Right lobe of liver (tissue), 6 donors: Measurements from ENCODE around the gene PROM2. TPM values are rescaled to one million over a fixed set of nuclear protein-coding genes. Genes with fewer than 3 reads are reported as not detected.

ENCODE experiments used
- ATAC-seq, 4 donors: fragments of 200-7000 bp; cut with Tn5 transposase; one replicate each; pipeline ENCODE4 v1.9.1; 2020; ENCODE audit warnings: mild to moderate bottlenecking in 4 of 4, moderate library complexity in 4 of 4
- DNase-seq, 3 donors: peaks; one replicate each; pipeline ENCODE4 v3.0.0-alpha.2; 2020
- H3K27ac ChIP-seq, 3 donors: fragments of 200-600 bp; one replicate each; pipeline ENCODE4 v1.8.0; 2022
- H3K27me3 ChIP-seq, 2 donors: fragments of 200-600 bp; one replicate each; pipeline ENCODE4 v1.8.0; 2022
- H3K36me3 ChIP-seq, 4 donors: fragments of 200-600 bp; sonication (generic) in 1 of 4; one replicate each; pipeline versions ENCODE4 v1.5.1 to v1.8.0; 2017 to 2022; ENCODE audit warnings: control low read depth in 1 of 4
- H3K4me1 ChIP-seq, 4 donors: fragments of 200-600 bp; sonication (generic) in 1 of 4; one replicate each; pipeline versions ENCODE4 v1.5.1 to v1.8.0; 2017 to 2022; ENCODE audit warnings: control low read depth in 1 of 4
- H3K4me3 ChIP-seq, 3 donors: fragments of 200-600 bp; one replicate each; pipeline ENCODE4 v1.8.0; 2022
- H3K9me3 ChIP-seq, 4 donors: fragments of 200-600 bp; sonication (generic) in 1 of 4; one replicate each; pipeline versions ENCODE4 v1.5.1 to v1.8.0; 2017 to 2022; ENCODE audit warnings: control low read depth in 1 of 4
- POLR2A ChIP-seq: fragments of 450-650 bp; IDR thresholded peaks from one replicate; pipeline ENCODE4 v1.6.1; 2017; ENCODE audit warnings: antibody characterized with exemption, mild to moderate bottlenecking
- WGBS: methylation state at CpG from one replicate; pipeline ENCODE4 v1.1.6; 2018; ENCODE audit warnings: low coverage, low lambda C conversion rate; ENCODE audit not compliant: insufficient coverage; ENCODE audit errors: missing lambda C conversion rate; 5-methylcytosine and 5-hydroxymethylcytosine counted together
- intact Hi-C, 2 donors: fragments of 100-400 bp; cut with DNase I; formaldehyde crosslinking; loops; one replicate each; pipeline versions ENCODE4 v1.11.2 to v1.14.1; 2022
- total RNA-seq, 6 experiments: library from RNA; depleted of rRNA in 2 of 6; stranded (reverse); fragments of >200 nt in 2 of 6; fragmentation: NEBNext Ultra II Directional in 3 of 6; extraction: Animal tissue kit (Norgen Biotek cat#: 25700) in 3 of 6; gene quantifications; one replicate each; pipeline versions ENCODE4 v1.1.0 to v1.2.4, GENCODE V29; 2016 to 2023
- TF ChIP-seq, protein P1 (sequence below), 4 donors: fragments of 200-600 bp in 3 of 4; fragments of 450-650 bp in 1 of 4; IDR thresholded peaks; one replicate each; pipeline versions ENCODE4 v1.5.1 to v1.8.0; 2016 to 2022; ENCODE audit warnings: antibody characterized with exemption in 4 of 4, mild to moderate bottlenecking in 2 of 4
- donor health status: DM: no; HTN: yes; CAD: no.
- donor health status: DM: no; HTN: no; CAD: no.
- donor health status: DM: no; HTN: no; CAD: no.
- donor health status: DM: no; HTN: yes; CAD: no.
- donor health status: DM: no; HTN: yes; CAD: no.

The PROM2 gene
- total RNA-seq, 6 experiments from 2014 or later = 0.06 to 0.64 (median 0.43) TPM

- Histone ChIP-seq H3K9me3 (no peaks in the 10 kb centered on the region), H3K4me3 (no peak overlapping the region), H3K36me3 (no peaks in the 10 kb centered on the region), H3K27ac (no peak overlapping the region), H3K27me3 (no peaks in the 10 kb centered on the region), H3K4me1 (no peaks in the 10 kb centered on the region)
- DNase-seq = no peak
- 100% methylated on average over 2 of the region's 8 CpGs for WGBS
- no peak for ATAC-seq
- TF ChIP-seq, protein P1, sequence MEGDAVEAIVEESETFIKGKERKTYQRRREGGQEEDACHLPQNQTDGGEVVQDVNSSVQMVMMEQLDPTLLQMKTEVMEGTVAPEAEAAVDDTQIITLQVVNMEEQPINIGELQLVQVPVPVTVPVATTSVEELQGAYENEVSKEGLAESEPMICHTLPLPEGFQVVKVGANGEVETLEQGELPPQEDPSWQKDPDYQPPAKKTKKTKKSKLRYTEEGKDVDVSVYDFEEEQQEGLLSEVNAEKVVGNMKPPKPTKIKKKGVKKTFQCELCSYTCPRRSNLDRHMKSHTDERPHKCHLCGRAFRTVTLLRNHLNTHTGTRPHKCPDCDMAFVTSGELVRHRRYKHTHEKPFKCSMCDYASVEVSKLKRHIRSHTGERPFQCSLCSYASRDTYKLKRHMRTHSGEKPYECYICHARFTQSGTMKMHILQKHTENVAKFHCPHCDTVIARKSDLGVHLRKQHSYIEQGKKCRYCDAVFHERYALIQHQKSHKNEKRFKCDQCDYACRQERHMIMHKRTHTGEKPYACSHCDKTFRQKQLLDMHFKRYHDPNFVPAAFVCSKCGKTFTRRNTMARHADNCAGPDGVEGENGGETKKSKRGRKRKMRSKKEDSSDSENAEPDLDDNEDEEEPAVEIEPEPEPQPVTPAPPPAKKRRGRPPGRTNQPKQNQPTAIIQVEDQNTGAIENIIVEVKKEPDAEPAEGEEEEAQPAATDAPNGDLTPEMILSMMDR (IDR thresholded peaks at IDR 0.05) = no peak
- TF ChIP-seq POLR2A = no peak
- intact Hi-C loops = loop anchor here in 1 of 2 donors (5.0 kb wide), 1 partner anchor 84 kb away; no protein-coding TSS in a partner anchor
Measured at GRCh38 chr2:95316466-95317122, 42.3 kb downstream of the PROM2 start.

DNA sequence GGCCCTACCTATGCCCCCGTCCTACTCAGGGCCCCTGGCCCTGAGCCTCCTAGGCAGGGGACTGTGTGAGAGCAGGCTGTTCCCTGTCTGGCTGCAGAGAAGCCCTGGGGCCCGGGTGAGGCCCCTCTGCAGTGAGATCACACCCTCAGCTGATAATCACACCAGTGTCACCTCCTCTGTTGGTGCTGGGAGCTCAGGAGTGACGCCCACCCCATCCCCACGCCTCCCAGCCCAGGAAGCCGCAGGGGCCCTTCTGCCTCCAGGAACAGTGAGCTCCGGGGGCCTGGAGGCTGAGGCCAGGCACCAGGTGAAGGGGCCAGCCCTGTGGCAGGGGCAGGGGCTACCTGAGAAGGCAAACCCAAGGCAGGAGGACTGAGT is 42.9 kb downstream of the PROM2 start:
- ATAC-seq (no peak), DNase-seq (no peak)

DNA sequence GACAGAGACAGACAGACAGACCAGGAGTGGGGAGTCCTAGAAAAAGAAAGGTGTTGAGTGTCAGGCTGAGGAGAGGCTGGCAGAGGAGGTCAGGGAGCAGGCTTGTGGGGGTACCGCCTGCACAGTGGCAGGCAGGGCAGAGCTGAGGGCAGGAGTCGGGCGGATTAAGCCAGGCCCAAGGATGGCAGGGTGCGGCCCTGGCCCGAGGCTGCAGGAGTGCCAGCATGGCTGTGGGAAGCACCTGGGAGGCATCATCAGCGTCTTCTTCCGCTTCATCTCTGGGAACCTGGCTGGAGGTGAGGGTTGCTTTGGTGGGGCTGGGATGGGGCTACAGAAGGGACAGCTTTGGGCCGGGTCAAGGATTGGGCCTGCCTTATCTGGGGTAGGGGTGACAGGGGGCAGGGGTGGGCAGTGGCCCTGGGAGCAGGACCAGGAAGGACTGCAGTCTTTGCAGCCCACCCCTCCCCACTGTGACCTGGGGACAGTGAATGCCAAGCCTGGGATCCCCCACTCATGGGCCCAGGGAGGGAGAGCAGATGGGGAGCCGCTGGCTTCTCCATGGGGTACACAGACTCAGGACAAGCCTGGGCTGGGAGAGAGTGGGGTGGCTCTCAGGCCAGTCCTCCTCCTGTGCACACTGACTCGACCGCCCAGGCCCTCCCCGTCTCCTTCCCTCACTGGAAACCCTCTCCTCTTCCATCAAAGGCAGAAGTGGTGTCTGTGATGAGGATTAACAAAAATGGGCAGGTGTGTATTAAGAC is 43.6 kb downstream of the PROM2 start:
- no peak for DNase-seq
- ATAC-seq = no peak
- WGBS = 66% methylated on average over 4 of the region's 12 CpGs
- H3K27me3 ChIP-seq = no peaks in the 10 kb centered on the region
- H3K27ac ChIP-seq = no peak overlapping the region
- no peaks in the 10 kb centered on the region for H3K4me1 ChIP-seq
- no peak overlapping the region for H3K4me3 ChIP-seq
- intact Hi-C loops = loop anchor here in 1 of 2 donors (5.0 kb wide), 1 partner anchor 86 kb away; no protein-coding TSS in a partner anchor
- H3K36me3 ChIP-seq = no peaks in the 10 kb centered on the region
- TF ChIP-seq, protein P1 (IDR thresholded peaks at IDR 0.05) = no peak
- TF ChIP-seq POLR2A = no peak
- H3K9me3 ChIP-seq = no peaks in the 10 kb centered on the region

More for the DNA sequence above, 42.9 kb downstream of the PROM2 start:
- Histone ChIP-seq H3K4me3 (no peak overlapping the region), H3K4me1 (no peaks in the 10 kb centered on the region), H3K27me3 (no peaks in the 10 kb centered on the region), H3K9me3 (no peaks in the 10 kb centered on the region), H3K27ac (no peak overlapping the region), H3K36me3 (no peaks in the 10 kb centered on the region)
- intact Hi-C loops = loop anchor here in 1 of 2 donors (5.0 kb wide), 1 partner anchor 85 kb away; no protein-coding TSS in a partner anchor
- WGBS = no CpG with 5 or more reads among the region's 6 CpGs
- no peak for TF ChIP-seq POLR2A

DNA sequence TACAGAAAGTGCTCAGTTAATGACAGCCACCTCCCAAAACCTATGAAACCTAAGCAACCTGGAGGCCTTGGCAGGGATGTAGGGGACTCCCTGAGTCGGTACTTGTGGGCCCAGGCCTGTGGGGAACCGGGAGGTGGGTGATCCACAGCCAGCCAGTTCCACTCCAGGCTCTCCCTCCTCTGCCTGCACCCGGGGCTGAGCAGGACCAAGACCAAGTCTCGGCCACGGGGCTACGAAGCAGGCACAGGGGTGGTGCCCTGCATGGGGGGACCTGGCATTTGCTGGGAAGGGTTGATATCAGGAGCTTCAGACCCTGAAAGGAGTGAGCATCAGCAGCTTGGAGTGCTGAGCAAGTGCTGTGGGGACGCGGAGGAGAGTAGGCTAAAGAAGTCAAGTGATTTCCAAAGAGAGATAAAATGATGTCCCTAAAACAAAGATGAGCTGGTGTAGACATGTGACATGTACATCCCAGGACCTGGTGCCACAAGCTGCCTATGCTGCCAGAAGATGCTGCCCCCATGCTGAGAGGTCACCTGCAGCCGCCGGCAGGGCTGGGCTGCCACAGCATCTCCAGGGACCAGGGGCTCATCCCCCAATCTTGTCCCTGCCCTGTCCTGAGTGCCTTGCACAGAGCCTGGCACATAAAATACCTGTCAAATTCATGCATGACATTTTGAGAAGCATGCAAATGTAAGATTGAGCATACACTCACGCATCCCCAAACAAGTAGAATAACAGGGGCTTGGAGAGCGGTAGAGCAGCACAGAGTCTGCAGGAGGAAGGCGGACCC is 44.4 kb downstream of the PROM2 start:
- no peaks in the 10 kb centered on the region for H3K4me1 ChIP-seq
- no peaks in the 10 kb centered on the region for H3K9me3 ChIP-seq
- H3K27me3 ChIP-seq = no peaks in the 10 kb centered on the region
- H3K36me3 ChIP-seq = no peaks in the 10 kb centered on the region
- WGBS = 73% methylated on average over 7 of the region's 13 CpGs
- DNase-seq (no peak), ATAC-seq (no peak)
- no peak overlapping the region for H3K27ac ChIP-seq
- intact Hi-C loops = loop anchor here in 1 of 2 donors (5.0 kb wide), 1 partner anchor 86 kb away; no protein-coding TSS in a partner anchor
- TF ChIP-seq, protein P1 (IDR thresholded peaks at IDR 0.05) = no peak
- no peak for TF ChIP-seq POLR2A
- H3K4me3 ChIP-seq = no peak overlapping the region
